Measurements from ENCODE around the gene SHISA6. TPM values are rescaled to one million over a fixed set of nuclear protein-coding genes. Genes with fewer than 3 reads are reported as not detected.

Gene SHISA6
- polyA plus RNA-seq, 1 donor: 8.9 TPM

DNA sequence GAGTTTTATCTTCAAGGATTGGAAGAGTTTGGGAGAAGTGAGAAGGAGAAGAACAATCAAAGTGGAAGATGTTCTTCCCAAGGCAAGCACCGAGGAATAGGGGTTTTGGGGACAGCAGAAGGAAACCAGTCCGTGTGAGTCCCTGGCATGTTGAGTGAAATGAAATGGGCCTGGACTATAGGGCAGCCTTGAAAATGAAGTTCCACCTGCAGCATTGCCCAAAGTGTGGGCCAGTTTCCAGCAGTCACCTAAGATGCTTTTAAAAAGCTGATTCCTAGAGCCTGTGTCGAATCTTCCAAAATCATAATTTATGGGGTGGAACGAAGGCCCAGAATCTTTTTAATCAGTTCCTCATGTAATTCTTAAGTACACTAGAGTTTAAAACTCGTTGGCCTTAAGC is 297.4 kb downstream of the SHISA6 start:
- DNase-seq (ENCODE audit: low read depth): no peak

DNA sequence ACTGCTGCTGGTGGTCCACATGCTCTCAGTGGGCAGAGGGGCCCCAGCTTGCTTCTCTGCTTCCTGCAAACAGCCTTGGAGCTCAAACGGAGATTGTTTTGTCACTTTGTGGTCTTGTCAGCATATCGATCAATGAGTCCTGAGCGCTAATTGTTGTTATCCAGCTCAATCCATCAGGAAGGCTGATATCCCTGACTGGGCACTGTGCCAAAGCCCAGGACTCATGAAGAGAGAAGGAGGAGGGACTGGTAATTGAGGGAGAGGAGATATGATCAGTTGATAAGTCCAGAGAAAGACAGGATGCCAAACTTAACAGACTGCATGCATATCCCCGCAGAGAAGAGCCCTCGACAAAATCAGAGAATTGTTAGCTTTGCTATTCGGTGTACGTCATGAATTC is 298.6 kb downstream of the SHISA6 start:
- DNase-seq (ENCODE audit: low read depth): no peak

DNA sequence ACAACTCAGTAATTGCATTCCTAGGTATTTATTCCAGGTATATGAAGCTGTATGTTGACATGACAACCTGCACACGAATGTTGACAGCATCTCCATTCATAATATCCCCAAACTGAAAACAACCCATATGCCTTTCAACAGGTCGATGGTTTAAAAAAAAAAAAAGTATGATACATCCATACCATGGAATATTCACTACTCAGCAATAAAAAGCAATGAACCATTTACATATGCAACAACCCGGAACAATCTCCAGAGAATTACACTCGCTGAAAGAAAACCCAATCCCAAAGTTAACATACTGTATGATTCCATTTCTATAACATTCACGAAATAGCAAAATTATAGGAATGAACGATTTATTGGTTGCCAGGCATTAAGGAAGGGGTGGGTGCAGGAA is 304.0 kb downstream of the SHISA6 start:
- DNase-seq (ENCODE audit: low read depth): no peak

DNA sequence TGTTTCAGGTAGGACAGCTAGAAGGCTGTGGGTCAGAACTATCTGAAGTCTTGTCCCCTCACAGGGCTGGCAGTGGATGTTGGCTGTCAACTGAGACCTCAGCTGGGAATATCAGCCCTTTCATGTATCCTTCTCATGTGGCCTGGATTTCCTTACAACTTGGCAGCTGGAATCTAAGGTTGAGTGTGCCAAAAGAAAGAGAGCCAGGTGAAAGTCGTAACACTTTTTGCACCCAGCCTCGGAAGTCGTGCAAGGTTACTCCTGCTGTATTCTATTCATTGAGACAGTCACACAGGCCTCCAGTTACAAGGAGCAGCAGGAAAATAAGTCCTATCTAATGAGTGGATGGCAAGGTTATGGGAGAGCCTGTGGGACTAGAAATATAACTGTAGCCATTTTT is 304.7 kb downstream of the SHISA6 start:
- no peak for DNase-seq (ENCODE audit: low read depth)

DNA sequence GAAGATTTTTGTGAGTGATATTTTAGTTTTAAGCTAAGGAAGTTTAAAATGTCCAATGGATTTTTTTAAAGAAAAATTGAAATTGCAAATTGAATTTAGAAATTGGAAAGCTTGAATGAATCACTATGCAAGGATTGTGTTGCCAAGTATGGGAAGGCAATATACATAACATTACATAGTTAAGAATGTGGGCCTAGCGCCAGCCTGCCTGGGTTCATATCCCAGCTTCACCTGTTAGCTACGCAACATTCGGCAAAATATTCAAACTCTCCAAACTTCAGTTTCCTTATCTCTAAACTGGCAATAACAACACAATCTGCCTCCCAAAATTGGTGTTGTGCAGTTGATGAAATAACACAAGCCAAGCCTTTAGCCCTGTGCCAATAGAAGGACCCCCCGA is 306.8 kb downstream of the SHISA6 start:
- DNase-seq (ENCODE audit: low read depth): no peak

DNA sequence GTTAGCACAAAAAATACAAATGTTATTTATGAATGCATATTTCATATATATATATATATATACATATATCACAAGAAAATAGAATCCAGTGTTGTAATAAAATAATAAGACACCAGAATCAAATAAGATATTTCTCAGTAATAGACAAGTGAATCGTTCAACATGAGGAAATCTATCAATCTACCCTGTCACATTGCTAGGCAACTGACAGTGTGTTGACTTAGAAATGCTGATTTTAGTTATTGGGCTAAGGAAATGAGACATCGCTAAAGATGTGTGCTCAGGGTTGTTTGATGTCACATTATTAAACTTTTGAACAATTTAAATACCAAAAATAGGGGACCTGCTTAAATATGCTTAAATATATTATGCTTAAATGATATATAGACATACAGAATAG is 307.4 kb downstream of the SHISA6 start:
- no peak for DNase-seq (ENCODE audit: low read depth)

DNA sequence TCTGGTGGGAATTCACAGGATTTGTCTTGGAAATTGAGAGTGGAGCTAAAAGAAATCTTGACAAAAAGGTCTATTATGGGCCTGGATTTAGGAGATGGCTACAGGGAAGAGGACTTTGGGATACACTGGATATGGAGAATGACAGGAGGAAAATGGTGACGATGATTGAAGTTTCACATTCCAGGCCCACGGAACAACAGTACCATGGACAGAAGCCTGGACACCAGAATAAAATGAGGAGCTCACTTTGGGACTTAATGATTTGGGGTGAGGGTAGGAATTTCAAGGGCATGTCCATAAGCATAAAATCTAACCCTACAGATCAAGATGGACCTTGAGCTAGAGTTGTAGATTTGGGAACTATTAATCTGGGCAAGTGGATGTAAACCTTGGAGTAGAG is 309.4 kb downstream of the SHISA6 start:
- DNase-seq (ENCODE audit: low read depth): no peak

DNA sequence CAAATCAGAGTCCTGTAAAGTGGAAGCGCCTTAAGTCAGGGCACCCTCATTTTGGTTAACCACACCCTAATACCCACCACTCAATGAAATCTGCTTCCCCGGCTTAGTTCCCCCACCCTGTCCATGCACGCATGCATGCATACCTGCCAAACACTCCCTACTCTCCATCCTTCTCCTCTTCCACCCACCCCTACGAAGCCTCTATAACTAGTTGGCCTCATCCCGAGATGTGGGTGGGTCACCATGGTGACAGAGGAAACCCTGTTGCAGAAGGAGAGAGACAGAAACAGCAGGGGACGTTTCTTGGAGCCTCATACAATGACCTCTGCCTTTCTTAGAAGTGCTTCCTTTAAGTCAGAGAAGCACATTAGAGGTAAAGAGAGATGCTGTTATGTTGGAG is 310.4 kb downstream of the SHISA6 start:
- DNase-seq (ENCODE audit: low read depth): no peak

DNA sequence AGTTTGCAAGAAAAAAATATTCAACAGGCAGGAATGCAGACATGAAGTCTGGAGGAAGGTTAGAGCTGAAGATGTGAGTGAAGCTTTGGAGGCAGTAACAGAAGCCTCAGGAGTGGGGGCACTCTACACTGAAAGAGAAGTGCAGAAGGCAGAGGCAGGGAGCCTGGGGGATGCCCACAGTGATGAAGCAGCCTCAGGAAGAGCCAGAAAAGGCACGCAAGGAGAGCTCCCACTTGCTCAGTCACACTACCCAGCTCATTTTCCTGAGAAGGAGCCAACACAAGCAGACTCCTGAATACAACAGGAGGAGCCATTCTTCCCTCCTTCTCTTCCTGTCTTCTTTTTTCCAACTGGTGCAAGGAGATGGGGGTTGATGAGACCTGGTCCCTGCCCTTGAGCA is 312.1 kb downstream of the SHISA6 start:
- DNase-seq (ENCODE audit: low read depth): no peak

DNA sequence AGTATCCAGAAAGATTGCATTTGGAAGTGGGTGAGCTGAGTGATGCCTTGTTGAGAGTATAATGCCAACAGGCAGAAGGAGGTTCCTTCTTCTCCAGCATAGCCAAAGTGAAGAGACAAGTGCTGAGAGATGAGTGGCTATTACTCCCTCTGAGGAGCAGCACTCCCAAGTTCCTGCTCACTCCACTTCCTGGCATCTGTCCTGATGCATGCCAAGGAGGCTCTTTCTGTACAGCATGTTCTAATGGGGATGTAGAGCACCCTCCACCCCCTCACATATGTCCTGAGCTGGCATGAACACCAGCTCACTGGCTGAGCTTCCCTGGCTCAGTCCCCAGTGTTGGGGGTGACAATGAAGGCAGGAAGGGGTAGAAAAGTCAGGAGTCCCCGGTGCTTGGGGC is 313.0 kb downstream of the SHISA6 start:
- no peak for DNase-seq (ENCODE audit: low read depth)

DNA sequence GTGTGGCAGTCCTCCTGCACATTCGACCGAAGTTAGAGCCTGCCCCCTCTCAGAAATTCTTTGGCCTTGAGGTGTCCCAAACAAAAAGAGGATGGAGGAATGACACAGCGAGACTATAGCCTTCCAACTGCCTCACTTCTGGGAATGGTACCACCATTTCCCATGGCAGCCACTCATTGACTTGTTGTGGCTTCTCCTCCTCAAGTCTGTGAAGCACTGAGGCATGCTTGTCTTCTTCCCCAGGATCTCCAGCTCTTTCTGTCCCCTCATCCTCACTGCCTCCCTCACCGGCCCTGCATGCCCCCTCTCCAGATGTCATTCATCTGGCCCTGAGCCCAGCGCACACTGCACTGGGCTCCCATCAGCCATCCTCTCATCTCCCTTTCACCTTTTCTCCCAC is 313.5 kb downstream of the SHISA6 start:
- DNase-seq (ENCODE audit: low read depth): no peak

DNA sequence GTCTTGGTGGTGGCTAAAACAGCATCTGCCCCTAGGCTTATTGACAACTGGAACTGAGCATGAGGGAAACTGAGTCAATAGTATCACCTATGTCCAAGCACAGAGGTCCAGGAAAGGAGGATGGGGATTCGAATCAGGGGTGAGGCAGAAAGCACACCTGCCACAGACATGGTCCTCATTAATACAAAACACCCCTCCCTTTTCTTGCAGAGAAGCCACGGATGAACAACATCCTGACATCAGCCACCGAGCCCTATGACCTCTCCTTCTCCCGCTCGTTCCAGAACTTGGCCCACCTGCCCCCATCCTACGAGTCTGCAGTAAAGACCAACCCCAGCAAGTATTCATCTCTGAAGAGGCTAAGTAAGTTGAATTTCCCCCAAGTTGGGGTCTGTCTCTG is 314.5 kb downstream of the SHISA6 start:
- no peak for DNase-seq (ENCODE audit: low read depth)

DNA sequence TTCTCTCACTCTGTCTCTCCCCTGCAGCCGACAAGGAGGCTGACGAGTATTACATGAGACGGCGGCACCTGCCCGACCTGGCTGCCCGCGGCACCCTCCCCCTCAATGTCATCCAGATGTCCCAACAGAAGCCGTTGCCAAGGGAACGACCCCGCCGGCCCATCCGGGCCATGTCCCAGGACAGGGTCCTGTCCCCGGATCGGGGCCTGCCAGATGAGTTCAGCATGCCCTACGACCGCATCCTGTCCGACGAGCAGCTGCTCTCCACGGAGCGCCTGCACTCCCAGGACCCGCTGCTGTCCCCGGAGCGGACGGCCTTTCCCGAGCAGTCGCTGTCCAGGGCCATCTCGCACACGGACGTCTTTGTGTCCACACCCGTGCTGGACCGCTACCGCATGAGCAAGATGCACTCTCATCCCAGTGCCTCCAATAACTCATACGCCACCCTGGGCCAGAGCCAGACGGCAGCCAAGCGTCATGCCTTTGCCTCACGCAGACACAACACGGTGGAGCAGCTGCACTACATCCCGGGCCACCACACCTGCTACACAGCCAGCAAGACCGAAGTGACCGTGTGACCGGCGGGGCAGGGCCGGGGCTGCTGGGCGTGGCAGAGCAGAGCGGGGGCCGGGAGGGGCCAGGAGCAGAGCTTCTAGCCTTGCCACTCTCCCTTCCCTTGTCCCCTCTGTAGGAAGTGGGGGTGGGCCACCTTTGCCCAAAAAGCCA is 316.9 kb downstream of the SHISA6 start:
- no peak for DNase-seq (ENCODE audit: low read depth)

DNA sequence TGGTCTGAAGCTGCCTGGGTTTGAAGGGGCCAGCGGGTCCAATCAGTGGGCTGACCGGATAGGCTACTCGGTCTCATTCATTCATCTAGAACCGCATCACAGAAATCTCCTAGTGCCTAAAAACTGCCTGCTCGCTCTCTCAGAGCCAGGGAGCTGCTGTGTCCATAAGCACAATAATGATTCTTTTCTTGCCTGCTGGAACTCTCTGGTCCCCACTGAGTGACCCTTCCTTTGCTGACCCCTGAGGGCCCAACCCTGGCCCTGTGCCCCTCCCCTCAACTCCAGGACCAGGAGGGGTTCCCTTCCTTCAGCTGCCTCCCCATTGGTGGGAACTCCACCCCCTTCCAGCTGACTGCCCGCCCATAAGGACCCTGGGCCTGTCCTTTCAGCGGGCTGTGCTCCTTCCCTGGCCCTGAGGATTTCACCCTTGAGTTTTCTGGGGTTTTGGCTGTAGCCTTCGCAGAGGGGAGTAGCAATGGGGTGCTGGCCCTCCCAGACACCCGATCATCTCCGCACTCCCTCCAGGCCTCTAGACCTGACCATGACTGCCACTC is 317.7 kb downstream of the SHISA6 start:
- no peak for DNase-seq (ENCODE audit: low read depth)

DNA sequence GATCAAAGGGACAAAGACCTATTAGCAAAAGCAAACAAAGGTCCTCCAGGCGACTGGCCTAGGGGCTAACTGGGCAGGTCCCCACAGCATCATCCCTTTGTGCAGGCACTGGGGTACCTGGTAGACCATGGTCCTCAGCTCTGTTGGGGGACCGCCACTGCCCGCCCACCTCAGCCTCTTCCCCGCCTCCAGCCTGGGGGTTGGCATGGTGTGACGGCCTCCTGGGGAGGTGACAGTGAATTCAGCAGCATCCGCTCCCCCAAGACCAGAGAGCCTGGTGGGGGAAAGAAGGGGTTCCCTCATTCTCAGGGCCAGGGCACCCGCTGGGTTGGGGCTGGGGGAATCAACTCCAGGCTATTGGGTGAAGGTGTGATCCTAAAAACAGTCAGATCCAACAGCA is 318.6 kb downstream of the SHISA6 start:
- DNase-seq (ENCODE audit: low read depth): no peak

DNA sequence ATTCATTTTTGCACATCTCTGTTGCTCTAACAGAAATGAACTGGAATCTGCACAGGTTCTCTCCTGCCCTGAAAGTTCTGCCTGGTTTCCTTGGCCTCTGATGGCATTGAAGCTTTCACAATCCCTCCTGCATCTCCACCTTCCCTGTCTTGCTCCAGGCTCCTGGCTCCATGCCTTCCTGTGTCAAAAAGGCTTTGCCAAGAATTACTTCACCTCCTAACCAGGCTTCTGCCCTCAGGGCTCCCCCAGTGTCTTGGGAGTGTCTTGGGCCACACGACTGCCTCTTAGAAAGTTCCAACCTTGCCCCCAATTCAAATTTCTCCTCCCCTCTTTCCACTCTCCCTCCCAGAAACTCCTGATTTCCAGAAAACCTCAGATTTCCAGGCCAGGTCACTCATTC is 320.3 kb downstream of the SHISA6 start:
- DNase-seq (ENCODE audit: low read depth): no peak

DNA sequence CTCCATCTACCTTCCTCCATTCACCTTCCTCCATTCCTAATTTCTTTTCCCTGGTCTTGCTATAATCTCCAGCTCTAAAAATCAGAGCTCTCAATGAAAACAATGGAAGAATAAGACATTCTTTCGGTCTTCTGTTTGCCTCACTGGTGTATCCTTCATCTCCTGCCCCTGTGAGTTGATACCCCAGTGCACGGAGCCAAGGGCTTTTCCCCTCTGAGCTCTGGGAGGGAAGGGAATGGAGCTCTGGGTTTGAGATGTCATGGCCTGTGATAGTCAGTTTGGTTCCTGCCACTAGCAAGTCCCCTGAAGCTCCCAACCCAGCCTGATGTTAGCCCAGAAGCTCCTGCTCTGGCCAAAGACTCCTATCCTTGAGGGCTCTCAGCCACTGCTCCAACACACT is 320.7 kb downstream of the SHISA6 start:
- no peak for DNase-seq (ENCODE audit: low read depth)

DNA sequence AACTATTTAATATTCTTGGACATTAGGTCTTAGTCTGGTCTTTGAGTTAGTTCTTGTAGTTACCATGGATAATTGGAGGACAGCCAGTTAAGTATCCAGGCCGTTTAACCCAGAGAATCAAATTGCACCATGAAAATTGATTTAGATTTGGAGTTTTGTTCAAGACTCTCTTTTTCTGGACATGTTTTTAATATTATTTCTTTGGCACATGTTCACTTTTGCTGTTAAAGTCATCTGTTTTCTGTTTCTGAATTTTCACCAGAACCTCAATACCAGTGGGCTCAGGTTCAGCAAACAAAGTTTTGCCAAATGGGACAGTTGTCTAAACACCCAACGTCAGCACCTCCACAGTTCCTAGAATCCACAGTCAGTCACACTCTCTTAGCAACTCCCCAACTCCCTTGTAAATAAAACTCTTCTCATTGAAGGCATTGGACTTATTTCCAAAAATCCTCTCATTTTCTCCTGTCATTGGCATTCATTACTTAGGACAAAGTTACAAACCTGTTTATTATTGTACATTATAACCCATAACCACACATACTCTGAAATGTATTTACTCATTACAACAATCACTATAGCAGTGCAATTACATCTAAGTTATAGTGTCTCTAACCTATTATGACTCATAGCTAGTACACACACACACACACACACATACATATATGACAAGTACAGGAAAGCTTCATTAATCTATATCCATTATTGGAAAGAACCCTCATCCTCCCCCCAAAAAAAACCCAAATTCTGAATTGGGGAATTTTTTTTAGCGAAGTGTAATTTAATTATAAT is 323.8 kb downstream of the SHISA6 start:
- DNase-seq (ENCODE audit: low read depth): peak; percentile 96

DNA sequence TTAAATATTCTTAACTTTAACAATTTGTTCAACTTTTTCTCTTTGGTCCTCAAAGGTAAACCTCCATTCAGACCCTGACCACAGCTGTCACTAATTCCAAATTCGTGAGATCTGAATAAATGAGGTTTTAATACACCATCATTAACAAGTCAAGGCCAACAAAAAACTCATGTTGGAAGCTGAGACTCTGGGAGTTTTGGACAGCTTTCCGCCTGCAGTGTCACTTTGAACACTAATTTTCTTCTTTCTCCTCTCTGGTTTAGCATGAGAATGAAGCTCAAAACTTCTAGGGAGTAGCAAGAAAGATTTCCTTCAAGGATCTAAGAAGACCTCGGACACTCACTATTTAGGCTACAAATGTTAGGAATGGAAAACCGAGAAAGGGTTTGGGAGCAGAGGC is 324.6 kb downstream of the SHISA6 start:
- DNase-seq (ENCODE audit: low read depth): no peak

DNA sequence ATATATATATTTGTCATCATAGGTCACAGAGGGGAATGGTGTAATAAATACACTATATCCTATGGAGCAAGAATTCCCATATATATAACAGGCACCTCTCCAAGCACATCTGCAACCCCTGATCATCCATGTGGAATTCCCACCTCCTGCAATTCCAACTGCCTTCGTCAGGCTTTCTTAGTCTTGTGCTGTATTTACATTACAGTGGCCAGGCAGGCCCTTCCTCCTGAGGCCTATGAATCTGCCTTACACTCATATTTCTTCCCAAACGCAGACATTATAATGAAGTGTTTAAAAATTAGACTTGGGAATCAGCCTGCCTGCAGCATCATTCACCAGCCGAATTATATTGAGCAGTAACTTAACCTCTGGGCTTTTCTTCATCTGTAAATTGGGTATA is 338.0 kb downstream of the SHISA6 start:
- peak; percentile 52 for DNase-seq (ENCODE audit: low read depth)

DNA sequence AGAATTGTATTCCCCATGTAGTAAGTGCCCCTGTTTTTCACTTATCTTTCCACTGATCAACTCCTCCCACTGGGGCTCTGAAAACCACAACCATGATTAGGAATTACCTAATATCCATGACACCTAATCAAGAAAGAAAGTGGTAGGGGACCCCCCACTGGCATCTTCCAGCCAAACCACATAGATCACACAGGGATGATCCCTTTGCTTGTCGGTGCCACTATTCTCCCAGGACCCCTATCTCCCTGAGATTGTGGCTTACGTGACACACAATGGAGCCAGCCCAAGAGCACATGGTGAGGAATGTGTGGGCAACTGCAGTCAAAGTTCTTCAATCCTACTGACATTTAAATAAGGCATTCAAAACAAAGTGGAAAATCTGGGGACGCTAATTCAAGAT is 339.7 kb downstream of the SHISA6 start:
- no peak for DNase-seq (ENCODE audit: low read depth)

DNA sequence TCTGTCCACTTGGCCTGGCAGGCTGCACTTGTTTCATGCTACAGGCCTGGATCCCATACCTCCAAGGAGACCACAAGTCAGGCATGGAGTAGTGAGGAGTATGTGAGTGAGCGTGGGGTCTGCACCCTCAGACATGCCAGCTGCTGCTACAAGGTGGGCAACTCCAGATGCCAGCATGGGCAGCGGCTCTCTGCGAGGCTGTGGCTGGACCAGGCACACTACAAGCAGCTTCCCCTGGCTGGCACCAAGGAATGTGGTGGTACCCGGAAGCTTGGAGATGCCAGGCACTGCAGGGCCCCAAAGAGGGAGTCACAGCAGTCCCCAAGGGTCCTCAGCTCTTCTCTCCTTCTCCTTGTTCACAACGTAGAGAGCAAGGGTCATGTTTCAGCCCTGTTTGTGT is 341.2 kb downstream of the SHISA6 start:
- no peak for DNase-seq (ENCODE audit: low read depth)

DNA sequence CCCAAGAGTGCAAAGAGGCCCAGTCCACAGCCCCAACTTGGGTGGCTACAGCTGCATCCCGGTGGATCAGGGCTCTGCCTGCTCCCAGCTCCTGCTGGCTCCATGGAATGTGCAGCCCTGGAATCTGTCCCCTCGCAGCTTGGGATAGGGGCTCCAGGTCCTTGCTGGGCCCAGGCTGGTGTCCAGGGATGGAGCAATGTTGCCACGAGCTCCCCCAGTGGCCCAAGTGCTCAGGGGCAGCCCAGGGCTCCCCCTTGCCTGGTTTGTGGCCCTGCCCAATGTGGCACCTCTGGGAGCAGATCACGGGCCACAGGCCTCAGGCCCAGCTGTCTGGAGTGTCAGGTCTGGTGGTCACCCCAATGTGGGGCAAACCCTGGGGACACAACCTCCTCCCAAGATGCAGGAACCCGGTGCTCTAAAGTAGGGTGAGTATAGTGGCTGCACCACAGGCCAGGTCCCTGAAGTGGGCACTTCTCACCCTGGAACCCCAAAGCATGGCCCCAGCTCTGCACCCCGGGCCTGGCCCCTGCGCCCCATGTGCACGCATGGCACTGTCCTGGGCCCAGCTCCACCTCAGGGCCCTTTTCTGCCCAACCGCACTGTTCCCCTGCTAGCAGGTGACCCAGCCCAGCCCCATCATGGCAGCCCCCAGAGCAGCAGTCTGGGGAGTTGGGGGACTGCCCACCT is 342.4 kb downstream of the SHISA6 start:
- no peak for DNase-seq (ENCODE audit: low read depth)
